Pancreas (tissue), 10 donors: ENCODE results near the gene CATSPERB. TPM values are rescaled to one million over a fixed set of nuclear protein-coding genes. Genes with fewer than 3 reads are reported as not detected.

Source experiments
- ATAC-seq, 4 donors: fragments of 200-7000 bp; cut with Tn5 transposase; one replicate each; pipeline versions ENCODE4 v1.8.0 to v1.9.1; 2020; ENCODE audit warnings: mild to moderate bottlenecking in 4 of 4, moderate library complexity in 4 of 4
- DNase-seq, 6 donors: peaks; one replicate each; pipeline ENCODE4 v3.0.0-alpha.2; 2020
- FAIRE-seq: peaks from 2 replicates; lab custom pipeline; 2012; peaks lifted over from hg19 to GRCh38; lab: Jason Lieb, UNC
- H3K27ac ChIP-seq, 4 donors: fragments of 200-600 bp; sonication (generic); 1 replicate in 3 of 4; 2 replicates in 1 of 4; pipeline versions ENCODE4 v1.5.0 to v1.8.0; 2020
- H3K27me3 ChIP-seq, 4 donors: fragments of 200-600 bp; one replicate each; pipeline ENCODE4 v1.8.0; 2021
- H3K36me3 ChIP-seq, 3 donors: fragments of 200-600 bp; sonication (generic) in 1 of 3; one replicate each; pipeline versions ENCODE4 v1.5.0 to v1.8.0; 2020 to 2021
- H3K4me1 ChIP-seq, 3 donors: fragments of 200-600 bp; one replicate each; pipeline ENCODE4 v1.8.0; 2021
- H3K4me3 ChIP-seq, 4 donors: fragments of 200-600 bp; sonication (generic) in 2 of 4; one replicate each; pipeline versions ENCODE4 v1.5.0 to v1.8.0; 2020 to 2021
- H3K9me3 ChIP-seq, 4 donors: fragments of 200-600 bp; one replicate each; pipeline ENCODE4 v1.8.0; 2021
- CTCF ChIP-seq, 4 donors: fragments of 200-600 bp; sonication (generic) in 3 of 4; IDR thresholded peaks; one replicate each; pipeline versions ENCODE4 v1.5.0 to v1.8.0; 2021; ENCODE audit warnings: antibody characterized with exemption in 4 of 4
- WGBS, 2 donors: extraction: QIAGEN DNeasy Blood & Tissue Kit; methylation state at CpG; one replicate each; pipeline ENCODE4 v1.1.7; 2013; 5-methylcytosine and 5-hydroxymethylcytosine counted together
- intact Hi-C, 3 donors: fragments of 100-400 bp; cut with DNase I; formaldehyde crosslinking; loops; one replicate each; pipeline versions ENCODE4 v1.11.1 to v1.14.2; 2022
- polyA plus RNA-seq, 2 donors: library from polyadenylated mRNA; stranded (reverse); fragments of 200-250 nt; gene quantifications; one replicate each; pipeline ENCODE4 v1.2.3, GENCODE V29; 2013
- total RNA-seq, 6 donors: library from RNA; stranded (reverse); fragmentation: NEBNext Ultra II Directional in 4 of 6; extraction: Animal tissue kit (Norgen Biotek cat#: 25700) in 4 of 6; gene quantifications; one replicate each; pipeline versions ENCODE4 v1.2.1 to v1.2.4, GENCODE V29; 2021 to 2023
- donor health status: healthy with polysubstance abuse.
- donor health status: DM: no; HTN: no; CAD: no; lungs with moderate emphysema.
- donor health status: DM: no; HTN: no; CAD: no.
- donor health status: control.
- donor health status: control.
- donor health status: Bipolar disorder and iron deficiency.
- donor health status: DM: yes; HTN: yes; CAD: no.
- donor health status: DM: no; HTN: no; CAD: no.
- donor health status: DM: no; HTN: no; CAD: no.
- donor health status: DM: yes; HTN: yes; CAD: no.

Gene CATSPERB
- total and polyA plus RNA-seq, 8 donors = 6.0 to 40.0 (median 18.6) TPM

GRCh38 chr14:91586410-91586809 lies 145.5 kb downstream of the CATSPERB start:
- H3K27me3 ChIP-seq = no peaks in the 10 kb centered on the region
- no peak overlapping the region for H3K4me3 ChIP-seq
- TF ChIP-seq CTCF (IDR thresholded peaks at IDR 0.05) = no peak
- FAIRE-seq = no peak
- intact Hi-C loops = no loop called here
- WGBS, 2 donors = 85 to 100% methylated on average over 1 of the region's 1 CpG
- no peaks in the 10 kb centered on the region for H3K9me3 ChIP-seq
- no peak overlapping the region for H3K27ac ChIP-seq
- peaks cover 0 to 10% (median 0%) of the 10 kb centered on the region in 3 donors for H3K36me3 ChIP-seq
- no peak for ATAC-seq
- no peak for DNase-seq
- H3K4me1 ChIP-seq = no peaks in the 10 kb centered on the region

- peaks cover 0 to 10% (median 0%) of the 10 kb centered on the region in 3 donors for H3K36me3 ChIP-seq
- DNase-seq (no peak), ATAC-seq (no peak), FAIRE-seq (no peak)
- H3K4me3 ChIP-seq = no peak overlapping the region
- no peaks in the 10 kb centered on the region for H3K27me3 ChIP-seq
- intact Hi-C loops = no loop called here
- H3K27ac ChIP-seq = no peak overlapping the region
- no peaks in the 10 kb centered on the region for H3K9me3 ChIP-seq
- no peak for TF ChIP-seq CTCF (IDR thresholded peaks at IDR 0.05)
- H3K4me1 ChIP-seq = no peaks in the 10 kb centered on the region
Measured at GRCh38 chr14:91585856-91586255, 146.0 kb downstream of the CATSPERB start.

- Histone ChIP-seq H3K4me1 (no peaks in the 10 kb centered on the region), H3K36me3 (peaks cover 0 to 10% (median 0%) of the 10 kb centered on the region in 3 donors), H3K27ac (no peak overlapping the region), H3K27me3 (no peaks in the 10 kb centered on the region), H3K9me3 (no peaks in the 10 kb centered on the region), H3K4me3 (no peak overlapping the region)
- FAIRE-seq = no peak
- WGBS, 2 donors = 87 to 93% methylated on average over 3 of the region's 3 CpGs
- TF ChIP-seq CTCF (IDR thresholded peaks at IDR 0.05) = no peak
- no peak for ATAC-seq
- intact Hi-C loops = no loop called here
- no peak for DNase-seq
Measured at GRCh38 chr14:91582761-91583160, 149.1 kb downstream of the CATSPERB start.

- intact Hi-C loops = no loop called here
- Histone ChIP-seq H3K27ac (no peak overlapping the region), H3K4me3 (no peak overlapping the region), H3K4me1 (no peaks in the 10 kb centered on the region), H3K36me3 (peaks cover 0 to 8% (median 0%) of the 10 kb centered on the region in 3 donors), H3K27me3 (no peaks in the 10 kb centered on the region), H3K9me3 (no peaks in the 10 kb centered on the region)
- FAIRE-seq = no peak
- DNase-seq = no peak
- ATAC-seq = no peak
- WGBS, 2 donors = 81 to 82% methylated on average over 8 of the region's 8 CpGs
- TF ChIP-seq CTCF (IDR thresholded peaks at IDR 0.05) = no peak
Measured at GRCh38 chr14:91580876-91581577, 150.9 kb downstream of the CATSPERB start.

- WGBS, 2 donors = 88 to 94% methylated on average over 29 to 30 of the region's 30 CpGs
- Histone ChIP-seq H3K4me3 (no peak overlapping the region), H3K27ac (no peak overlapping the region), H3K9me3 (no peaks in the 10 kb centered on the region), H3K36me3 (no peaks in the 10 kb centered on the region), H3K4me1 (no peaks in the 10 kb centered on the region), H3K27me3 (no peaks in the 10 kb centered on the region)
- no peak for TF ChIP-seq CTCF (IDR thresholded peaks at IDR 0.05)
- intact Hi-C loops = no loop called here
- ATAC-seq = no peak
- FAIRE-seq = no peak
- no peak for DNase-seq
Measured at GRCh38 chr14:91577632-91578233, 154.2 kb downstream of the CATSPERB start.
